ENCODE measurements around the gene CHIC2.
"Not testable (repeated sequence)": the region's sequence is repeated elsewhere in the genome, so short reads cannot be mapped to it uniquely, and the experiment has no call there.

The CHIC2 gene

GRCh38 chr4:54050214-54050904, 14.0 kb downstream of the CHIC2 start:
- no peak for FAIRE-seq
- TF ChIP-seq PAX5 (IDR thresholded peaks at IDR 0.05; ENCODE audit: insufficient read depth, low read length, severe bottlenecking) (no peak), POU2F2 (IDR thresholded peaks at IDR 0.05; ENCODE audit: low read depth, low read length) (no peak), SPI1 (IDR thresholded peaks at IDR 0.05; ENCODE audit: low read depth, low read length) (no peak), POLR2A (IDR thresholded peaks at IDR 0.05; ENCODE audit: low read depth, low read length) (no peak), TAF1 (IDR thresholded peaks at IDR 0.05; ENCODE audit: low read depth, low read length) (no peak), POLR2AphosphoS5 (IDR thresholded peaks at IDR 0.05; ENCODE audit: low read depth, low read length) (no peak)
- DNase-seq (ENCODE audit: insufficient read length, low spot score), result no peak

DNA sequence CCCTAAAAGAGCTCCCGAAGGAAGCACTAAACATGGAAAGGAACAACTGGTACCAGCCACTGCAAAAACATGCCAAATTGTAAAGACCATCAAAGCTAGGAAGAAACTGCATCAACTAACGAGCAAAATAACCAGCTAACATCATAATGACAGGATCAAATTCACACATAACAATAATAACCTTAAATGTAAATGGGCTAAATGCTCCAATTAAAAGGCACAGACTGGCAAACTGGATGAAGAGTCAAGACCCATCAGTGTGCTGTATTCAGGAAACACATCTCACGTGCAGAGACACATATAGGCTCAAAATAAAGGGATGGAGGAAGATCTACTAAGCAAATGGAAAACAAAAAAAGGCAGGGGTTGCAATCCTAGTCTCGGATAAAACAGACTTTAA, 20.8 kb downstream of the CHIC2 start:
- not testable (repeated sequence) for FAIRE-seq

GRCh38 chr4:54041933-54042332, 22.5 kb downstream of the CHIC2 start:
- no peak for FAIRE-seq
- TF ChIP-seq TAF1 (IDR thresholded peaks at IDR 0.05; ENCODE audit: low read depth, low read length), result no peak
- no peak for TF ChIP-seq POLR2A (IDR thresholded peaks at IDR 0.05; ENCODE audit: low read depth, low read length)
- TF ChIP-seq PAX5 (IDR thresholded peaks at IDR 0.05; ENCODE audit: insufficient read depth, low read length, severe bottlenecking), result no peak
- TF ChIP-seq POLR2AphosphoS5 (IDR thresholded peaks at IDR 0.05; ENCODE audit: low read depth, low read length), result no peak

More for the DNA sequence above, 20.8 kb downstream of the CHIC2 start:
- not testable (repeated sequence) for DNase-seq (ENCODE audit: insufficient read length, low spot score)

DNA sequence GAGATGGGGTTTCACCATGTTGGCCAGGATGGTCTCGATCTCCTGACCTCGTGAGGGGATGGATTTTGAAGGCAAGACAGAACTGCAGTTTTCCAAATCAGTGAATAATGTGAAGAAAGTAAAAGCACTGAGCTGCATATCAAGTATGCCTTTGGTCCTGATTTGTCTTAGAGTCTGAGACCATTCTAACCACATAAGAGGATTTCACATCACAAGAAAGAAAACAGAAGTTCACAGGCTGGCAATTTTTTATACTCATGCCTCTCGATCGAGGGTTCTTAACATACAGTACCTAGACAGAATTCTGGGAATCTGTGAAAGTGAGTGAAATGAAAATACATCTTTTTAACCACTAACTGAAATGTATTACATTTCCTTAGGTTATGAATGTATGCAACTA, 23.3 kb downstream of the CHIC2 start:
- FAIRE-seq, result no peak
- TF ChIP-seq TAF1 (IDR thresholded peaks at IDR 0.05; ENCODE audit: low read depth, low read length), result no peak
- TF ChIP-seq PAX5 (IDR thresholded peaks at IDR 0.05; ENCODE audit: insufficient read depth, low read length, severe bottlenecking), result no peak
- TF ChIP-seq POLR2AphosphoS5 (IDR thresholded peaks at IDR 0.05; ENCODE audit: low read depth, low read length), result no peak
- no peak for TF ChIP-seq POU2F2 (IDR thresholded peaks at IDR 0.05; ENCODE audit: low read depth, low read length)
- no peak for TF ChIP-seq SPI1 (IDR thresholded peaks at IDR 0.05; ENCODE audit: low read depth, low read length)
- TF ChIP-seq POLR2A (IDR thresholded peaks at IDR 0.05; ENCODE audit: low read depth, low read length), result no peak
- DNase-seq (ENCODE audit: insufficient read length, low spot score), result no peak

More at GRCh38 chr4:54041933-54042332, 22.5 kb downstream of the CHIC2 start:
- DNase-seq (ENCODE audit: insufficient read length, low spot score), result no peak

GRCh38 chr4:54038056-54038455, 26.3 kb downstream of the CHIC2 start:
- DNase-seq (ENCODE audit: insufficient read length, low spot score) (no peak), FAIRE-seq (no peak)
- TF ChIP-seq POLR2A (IDR thresholded peaks at IDR 0.05; ENCODE audit: low read depth, low read length) (no peak), POLR2AphosphoS5 (IDR thresholded peaks at IDR 0.05; ENCODE audit: low read depth, low read length) (no peak), SPI1 (IDR thresholded peaks at IDR 0.05; ENCODE audit: low read depth, low read length) (no peak)

DNA sequence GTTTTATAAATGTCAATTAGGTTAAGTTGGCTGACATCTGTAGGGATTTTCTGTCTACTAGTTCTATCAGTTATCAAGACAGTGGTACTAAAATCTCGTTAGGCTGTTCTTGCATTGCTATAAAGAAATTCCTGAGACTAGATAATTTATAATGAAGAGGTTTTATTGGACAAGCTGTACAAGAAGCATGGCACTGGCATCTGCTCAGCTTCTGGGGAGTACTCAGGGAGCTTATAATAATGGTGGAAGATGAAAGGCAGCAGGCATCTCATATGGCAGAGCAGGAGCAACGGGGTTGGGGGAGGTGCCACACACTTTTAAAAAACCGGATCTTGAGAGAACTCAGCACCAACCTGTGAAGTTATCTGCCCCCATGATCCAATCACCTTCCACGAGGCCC, 28.2 kb downstream of the CHIC2 start:
- FAIRE-seq, result no peak
- DNase-seq (ENCODE audit: insufficient read length, low spot score), result no peak
- TF ChIP-seq POU2F2 (IDR thresholded peaks at IDR 0.05; ENCODE audit: low read depth, low read length) (no peak), POLR2AphosphoS5 (IDR thresholded peaks at IDR 0.05; ENCODE audit: low read depth, low read length) (no peak), TAF1 (IDR thresholded peaks at IDR 0.05; ENCODE audit: low read depth, low read length) (no peak), PAX5 (IDR thresholded peaks at IDR 0.05; ENCODE audit: insufficient read depth, low read length, severe bottlenecking) (no peak), POLR2A (IDR thresholded peaks at IDR 0.05; ENCODE audit: low read depth, low read length) (no peak), SPI1 (IDR thresholded peaks at IDR 0.05; ENCODE audit: low read depth, low read length) (no peak)

- FAIRE-seq, result peak; percentile 9
- no peak for TF ChIP-seq PAX5 (IDR thresholded peaks at IDR 0.05; ENCODE audit: insufficient read depth, low read length, severe bottlenecking)
- TF ChIP-seq SPI1 (IDR thresholded peaks at IDR 0.05; ENCODE audit: low read depth, low read length), result peak; percentile 74
- TF ChIP-seq POLR2AphosphoS5 (IDR thresholded peaks at IDR 0.05; ENCODE audit: low read depth, low read length), result no peak
- TF ChIP-seq TAF1 (IDR thresholded peaks at IDR 0.05; ENCODE audit: low read depth, low read length), result no peak
- TF ChIP-seq POU2F2 (IDR thresholded peaks at IDR 0.05; ENCODE audit: low read depth, low read length), result no peak
- no peak for TF ChIP-seq POLR2A (IDR thresholded peaks at IDR 0.05; ENCODE audit: low read depth, low read length)
- no peak for DNase-seq (ENCODE audit: insufficient read length, low spot score)
These were observed 31.8 kb downstream of the CHIC2 start for GRCh38 chr4:54032558-54033135.

- FAIRE-seq, result no peak
- no peak for TF ChIP-seq TAF1 (IDR thresholded peaks at IDR 0.05; ENCODE audit: low read depth, low read length)
- DNase-seq (ENCODE audit: insufficient read length, low spot score), result no peak
These were observed 37.1 kb downstream of the CHIC2 start for GRCh38 chr4:54027311-54027710.

GRCh38 chr4:54025582-54025981, 38.8 kb downstream of the CHIC2 start:
- DNase-seq (ENCODE audit: insufficient read length, low spot score), result no peak
- no peak for TF ChIP-seq SPI1 (IDR thresholded peaks at IDR 0.05; ENCODE audit: low read depth, low read length)
- no peak for TF ChIP-seq PAX5 (IDR thresholded peaks at IDR 0.05; ENCODE audit: insufficient read depth, low read length, severe bottlenecking)
- no peak for TF ChIP-seq POU2F2 (IDR thresholded peaks at IDR 0.05; ENCODE audit: low read depth, low read length)
- FAIRE-seq, result no peak

GRCh38 chr4:54023019-54023418, 41.4 kb downstream of the CHIC2 start:
- FAIRE-seq, result not testable (repeated sequence)

GRCh38 chr4:54017974-54018373, 46.4 kb downstream of the CHIC2 start:
- FAIRE-seq, result no peak
- no peak for TF ChIP-seq SPI1 (IDR thresholded peaks at IDR 0.05; ENCODE audit: low read depth, low read length)
- TF ChIP-seq PAX5 (IDR thresholded peaks at IDR 0.05; ENCODE audit: insufficient read depth, low read length, severe bottlenecking), result no peak
- no peak for TF ChIP-seq POU2F2 (IDR thresholded peaks at IDR 0.05; ENCODE audit: low read depth, low read length)
- no peak for TF ChIP-seq POLR2A (IDR thresholded peaks at IDR 0.05; ENCODE audit: low read depth, low read length)
- TF ChIP-seq TAF1 (IDR thresholded peaks at IDR 0.05; ENCODE audit: low read depth, low read length), result no peak
- TF ChIP-seq POLR2AphosphoS5 (IDR thresholded peaks at IDR 0.05; ENCODE audit: low read depth, low read length), result no peak
- DNase-seq (ENCODE audit: insufficient read length, low spot score), result no peak

More at GRCh38 chr4:54023019-54023418, 41.4 kb downstream of the CHIC2 start:
- DNase-seq (ENCODE audit: insufficient read length, low spot score), result not testable (repeated sequence)
